Stimulated activated CD4-positive, alpha-beta T cell treated with anti-CD3 and anti-CD28 coated beads, Interleukin-12 subunit alpha, Interleukin-12 subunit beta, amount 100 ng/mL, for 4 hours (primary cell): ENCODE results near the gene AMMECR1L.
"Not testable (repeated sequence)": the region's sequence is repeated elsewhere in the genome, so short reads cannot be mapped to it uniquely, and the experiment has no call there.

Experiments used
- DNase-seq: peaks from one replicate; pipeline ENCODE4 v3.0.0-alpha.2; 2020

AMMECR1L gene

DNA sequence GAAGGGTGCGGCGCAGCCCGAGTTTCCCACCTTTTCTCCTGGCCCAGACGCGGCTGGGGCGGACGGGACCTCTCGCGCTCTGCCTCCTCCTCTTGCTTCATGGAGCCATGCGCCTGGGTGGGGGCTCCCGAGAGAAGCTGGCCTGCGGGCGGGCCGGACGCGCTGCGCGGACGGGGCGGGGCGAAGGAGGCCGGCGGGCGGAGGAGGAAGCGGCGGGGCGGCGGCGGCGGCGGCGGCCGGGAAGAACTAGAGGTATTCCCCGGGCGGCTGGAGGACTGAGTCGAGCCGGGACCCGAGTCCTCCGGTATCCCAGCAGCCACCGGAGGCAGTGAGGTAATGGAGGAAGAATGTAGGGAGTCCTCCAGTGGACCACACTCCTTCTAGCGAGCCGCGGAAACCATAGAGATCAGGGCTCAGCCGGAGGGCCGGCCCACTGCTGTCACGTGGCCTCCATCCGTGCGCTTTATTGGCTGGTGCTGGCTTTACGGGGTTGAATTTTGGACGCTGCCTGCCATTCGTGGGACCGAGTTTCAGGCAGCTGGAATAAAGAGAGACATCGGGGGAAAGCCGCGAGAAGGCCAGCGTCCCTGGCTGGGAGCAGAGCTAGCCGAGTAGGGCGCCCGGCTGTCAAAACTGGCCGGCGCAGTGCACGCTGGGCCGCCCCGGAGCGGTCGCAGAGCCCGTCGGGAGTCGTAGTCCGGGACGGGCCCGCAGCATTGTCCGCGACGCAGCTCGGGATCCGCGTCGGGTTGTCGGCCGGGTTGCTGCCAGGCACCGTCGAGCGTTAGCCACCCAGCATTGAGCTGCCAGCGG is at the start of gene AMMECR1L:
Gene AMMECR1L, minus strand, starts transcription at position 177 of the 813 bp plus-strand sequence. CDS start 11,722 bp downstream, outside the sequence.
- peak; percentile 63 for DNase-seq

DNA sequence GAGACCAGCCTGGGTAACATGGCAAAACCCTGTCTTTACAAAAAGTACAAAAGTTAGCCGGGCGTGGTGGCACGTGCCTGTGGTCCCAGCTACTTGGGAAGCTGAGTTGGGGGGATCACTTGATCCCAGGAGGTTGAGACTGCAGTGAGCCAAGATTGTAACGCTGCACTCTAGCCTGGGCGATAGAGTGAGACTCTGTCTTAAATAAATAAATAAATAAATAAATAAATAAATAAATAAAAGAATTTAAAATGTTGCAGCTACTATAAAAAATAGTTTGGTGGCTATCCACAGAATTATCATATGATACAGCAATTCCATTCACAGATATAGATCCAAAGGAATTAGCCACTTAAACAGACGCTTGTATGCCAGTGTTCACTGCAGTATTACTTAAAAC is 49.6 kb upstream of the AMMECR1L start:
- DNase-seq = no peak

GRCh38 chr2:127932199-127932876 is 46.6 kb upstream of the AMMECR1L start:
- DNase-seq = no peak

DNA sequence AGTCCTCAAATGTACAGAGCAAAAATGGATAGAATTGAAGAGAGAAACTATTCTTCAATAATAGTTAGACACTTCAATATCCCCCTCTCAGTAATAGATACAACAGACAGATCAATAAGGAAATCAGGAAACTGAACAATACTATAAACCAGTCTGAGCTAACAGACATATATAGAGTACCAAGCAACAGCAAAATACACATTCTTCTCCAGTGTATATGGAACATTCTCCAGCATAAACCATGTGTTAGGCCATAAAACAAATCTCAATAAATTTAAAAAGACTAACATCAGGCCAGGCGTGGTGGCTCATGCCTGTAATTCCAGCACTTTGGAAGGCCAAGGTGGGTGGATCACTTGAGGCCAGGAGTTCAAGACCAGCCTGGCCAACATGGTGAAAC is 43.7 kb upstream of the AMMECR1L start:
- DNase-seq = no peak

DNA sequence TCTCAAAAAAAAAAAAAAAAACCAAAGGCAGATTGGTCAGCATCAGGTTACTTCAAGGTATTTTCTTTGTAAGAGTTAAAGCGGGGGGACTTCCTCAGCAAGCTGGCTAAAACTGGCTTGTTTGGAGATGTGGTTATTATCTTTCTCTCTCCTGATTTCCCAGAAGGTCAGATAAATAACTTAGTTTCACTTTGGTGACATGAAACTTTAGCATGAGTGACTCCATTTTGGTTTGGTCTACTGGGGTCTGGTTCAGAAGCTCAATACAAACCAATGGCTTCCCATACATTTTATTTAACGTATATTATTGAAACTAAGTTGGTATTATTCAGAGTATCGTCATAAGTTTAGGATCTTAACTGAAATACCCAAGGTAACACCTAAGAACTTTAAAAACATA is 41.6 kb upstream of the AMMECR1L start:
- DNase-seq = no peak

DNA sequence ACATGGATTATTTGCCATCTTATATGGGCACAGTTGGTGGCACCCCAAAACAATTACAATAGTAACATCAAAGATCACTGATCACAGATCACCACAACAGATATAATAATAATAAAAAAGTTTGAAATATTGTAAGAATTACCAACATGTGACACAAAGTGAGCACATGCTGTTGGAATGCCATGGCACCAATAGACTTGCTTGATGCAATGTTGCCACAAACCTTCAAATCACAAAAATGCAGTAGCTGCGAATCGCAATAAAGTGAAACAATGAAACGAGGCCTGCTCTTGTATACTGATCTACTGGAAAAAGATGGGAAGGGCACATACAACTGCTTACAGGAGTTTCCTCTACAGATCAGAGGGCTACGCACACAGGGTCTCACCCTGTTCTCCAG is 32.2 kb upstream of the AMMECR1L start:
- no peak for DNase-seq

GRCh38 chr2:127913808-127914457 is 28.2 kb upstream of the AMMECR1L start:
- no peak for DNase-seq

GRCh38 chr2:127911737-127912136 is 26.0 kb upstream of the AMMECR1L start:
- DNase-seq = no peak

DNA sequence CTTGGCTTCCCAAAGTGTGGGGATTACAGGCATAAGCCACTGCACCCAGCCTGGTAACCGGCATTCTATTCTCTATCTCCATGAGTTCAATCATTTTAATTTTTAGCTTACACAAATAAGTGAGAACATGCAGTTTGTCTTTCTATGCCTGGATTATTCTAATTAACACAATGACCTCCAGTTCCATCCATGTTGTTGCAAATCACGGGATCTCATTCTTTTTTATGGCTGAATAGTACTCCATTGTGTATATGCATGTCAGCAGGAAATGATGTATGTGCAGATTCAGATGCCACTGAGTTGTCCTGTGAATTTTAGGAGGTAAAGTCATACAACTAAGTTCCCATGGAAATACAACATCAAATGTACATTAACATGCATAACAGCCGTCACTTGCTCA is 24.7 kb upstream of the AMMECR1L start:
- no peak for DNase-seq

DNA sequence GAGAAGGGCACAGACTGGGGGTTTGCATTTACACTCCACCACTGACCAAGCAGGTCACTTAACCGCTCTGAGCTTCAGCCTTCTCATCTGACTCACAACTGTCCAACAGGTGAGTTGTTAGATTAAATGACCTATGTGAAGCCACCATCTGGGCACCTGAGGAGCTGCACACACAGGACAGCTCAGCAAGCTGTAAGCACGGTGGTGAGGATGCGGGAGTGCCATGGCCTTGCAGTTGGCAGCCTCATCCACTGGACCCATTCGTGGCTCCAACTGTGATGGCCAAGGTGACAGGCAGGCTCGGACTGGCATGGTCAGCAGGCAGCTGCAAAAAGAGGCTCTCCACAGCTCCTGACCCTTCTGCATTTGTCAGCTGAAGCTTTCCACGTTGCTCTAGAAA is 23.3 kb upstream of the AMMECR1L start:
- DNase-seq = no peak

DNA sequence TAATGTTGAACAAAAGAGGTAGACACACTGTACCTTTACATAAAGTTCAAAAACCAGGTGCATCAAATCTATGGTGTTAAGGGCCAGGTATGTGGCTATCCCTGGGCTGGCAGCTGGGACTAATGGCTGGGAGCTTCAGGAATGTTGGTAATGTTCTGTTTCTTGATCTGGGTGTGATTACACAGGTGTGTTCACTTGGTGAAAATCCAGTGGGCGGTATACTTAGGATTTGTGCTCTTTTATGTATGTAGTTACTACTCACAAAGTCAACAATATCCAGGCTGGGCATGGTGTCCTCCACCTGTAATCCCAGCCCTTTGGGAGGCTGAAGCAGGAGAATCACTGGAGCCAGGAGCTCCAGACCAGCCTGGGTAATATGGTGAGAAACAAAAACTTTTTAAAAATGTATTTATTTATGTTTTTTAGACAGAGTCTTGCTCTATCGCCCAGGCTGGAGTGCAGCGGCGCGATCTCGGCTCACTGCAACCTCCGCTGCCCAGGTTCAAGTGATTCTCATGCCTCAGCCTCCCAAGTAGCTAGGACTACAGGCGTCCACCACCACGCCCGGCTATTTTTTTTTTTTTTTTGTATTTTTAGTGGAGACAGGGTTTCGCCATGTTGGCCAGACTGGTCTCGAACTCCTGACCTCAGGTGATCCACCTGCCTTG is 22.1 kb upstream of the AMMECR1L start:
- DNase-seq = not testable (repeated sequence)

DNA sequence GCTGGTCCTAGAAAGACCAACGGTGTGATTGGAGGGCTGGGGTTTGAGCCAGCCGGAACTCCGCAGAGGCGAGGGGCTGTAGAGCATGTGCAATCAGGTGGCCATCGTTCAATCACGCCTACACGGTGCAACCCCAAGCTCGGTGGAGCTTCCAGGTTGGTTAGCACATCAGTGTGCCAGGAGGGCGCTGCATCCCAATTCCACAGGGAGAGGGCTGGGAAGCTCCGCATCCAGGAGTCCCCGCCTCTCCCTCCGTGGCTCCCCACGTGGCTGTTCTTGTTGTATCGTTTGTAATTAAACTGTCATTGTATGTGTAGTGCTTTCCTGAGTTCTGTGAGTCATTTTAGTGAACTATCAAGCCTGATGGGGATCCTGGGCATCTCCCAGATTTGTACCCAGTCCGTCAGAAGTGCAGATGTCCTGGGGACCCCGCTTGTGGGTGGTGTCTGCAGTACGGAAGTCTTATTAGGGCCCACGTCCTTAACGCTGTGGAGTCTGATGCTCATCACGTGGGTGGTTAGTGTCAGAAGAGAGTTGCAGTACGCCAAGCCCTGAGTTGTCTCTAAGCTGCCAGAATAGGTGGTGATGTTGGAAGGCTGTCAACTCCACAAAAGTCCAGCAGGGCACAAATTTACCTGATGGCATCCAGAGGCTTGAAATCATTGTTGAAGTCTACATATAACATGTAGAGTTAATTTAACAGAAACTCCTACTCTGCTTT is 20.6 kb upstream of the AMMECR1L start:
- no peak for DNase-seq

DNA sequence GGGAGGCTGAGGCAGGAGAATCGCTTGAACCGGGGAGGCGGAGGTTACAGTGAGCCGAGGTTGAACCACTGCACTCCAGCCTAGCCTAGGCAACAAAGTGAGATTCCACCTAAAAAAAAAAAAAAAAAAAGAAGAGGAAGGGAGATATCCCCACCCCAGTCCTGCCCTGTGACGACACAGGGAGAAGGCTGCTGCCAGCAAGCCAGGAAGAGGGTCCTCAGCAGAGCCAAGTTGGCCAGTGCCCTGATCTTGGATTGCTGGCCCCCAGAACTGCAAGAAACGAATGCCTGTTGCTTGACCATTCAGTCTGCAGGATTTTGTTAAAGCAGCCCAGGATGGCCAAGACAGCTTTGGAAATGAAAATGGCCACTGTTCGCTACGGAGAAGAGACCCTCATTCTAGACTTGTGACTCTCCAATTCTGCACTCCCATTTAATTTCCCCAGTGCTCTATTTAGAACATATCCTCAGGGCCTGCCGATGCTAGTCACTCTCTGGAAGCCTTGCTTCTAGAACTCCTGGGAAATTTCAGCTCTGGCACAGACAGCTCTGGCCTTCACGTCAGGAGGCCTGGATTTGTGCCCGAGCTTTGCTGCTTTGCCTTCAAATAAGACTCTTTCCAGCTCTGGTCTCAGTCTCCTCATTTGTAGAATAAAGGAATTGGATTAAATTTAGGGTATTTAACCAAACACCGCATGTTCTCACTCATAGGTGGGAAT is 15.7 kb upstream of the AMMECR1L start:
- DNase-seq = no peak

GRCh38 chr2:127897531-127898211 is 11.9 kb upstream of the AMMECR1L start:
- DNase-seq = no peak

GRCh38 chr2:127893494-127893893 is 7.7 kb upstream of the AMMECR1L start:
- no peak for DNase-seq

DNA sequence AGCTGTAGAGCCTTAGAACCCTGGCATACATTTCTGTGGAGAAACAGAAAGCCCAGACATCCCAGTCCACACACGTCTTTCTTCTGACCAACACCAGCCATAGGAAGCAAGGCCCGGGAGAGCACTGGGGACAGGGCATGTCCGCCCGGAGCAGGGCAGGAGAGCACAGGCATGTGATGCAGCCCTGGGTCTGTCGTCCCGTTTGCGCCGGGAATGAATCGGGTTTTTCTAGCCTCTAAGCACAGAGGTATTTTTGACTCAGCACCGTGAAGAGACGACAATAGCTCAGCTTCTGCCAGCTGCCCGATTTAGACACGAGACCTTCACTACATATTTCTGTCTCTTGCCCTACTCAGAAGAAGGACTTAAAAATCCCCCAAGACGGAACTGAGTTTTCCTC is 7.3 kb upstream of the AMMECR1L start:
- DNase-seq = no peak

GRCh38 chr2:127891811-127892210 is 6.1 kb upstream of the AMMECR1L start:
- DNase-seq = no peak

DNA sequence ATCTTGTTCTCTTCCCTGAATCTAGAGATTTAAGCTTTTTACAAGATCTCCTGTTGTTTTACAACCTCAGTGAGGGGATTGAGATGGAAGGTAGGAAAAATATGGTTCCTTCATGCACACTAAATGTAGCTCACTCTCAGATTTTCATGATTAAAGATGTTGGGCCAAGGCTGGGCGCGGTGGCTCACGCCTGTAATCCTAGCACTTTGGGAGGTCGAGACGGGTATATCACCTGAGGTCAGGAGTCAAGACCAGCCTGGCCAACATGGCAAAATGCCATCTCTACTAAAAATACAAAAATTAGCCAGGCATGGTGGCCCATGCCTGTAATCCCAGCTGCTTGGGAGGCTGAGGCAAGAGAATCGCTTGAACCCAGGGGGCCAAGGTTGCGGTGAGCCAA is 5.0 kb upstream of the AMMECR1L start:
- not testable (repeated sequence) for DNase-seq

- no peak for DNase-seq
These were observed 3.0 kb upstream of the AMMECR1L start for GRCh38 chr2:127888772-127889171.

DNA sequence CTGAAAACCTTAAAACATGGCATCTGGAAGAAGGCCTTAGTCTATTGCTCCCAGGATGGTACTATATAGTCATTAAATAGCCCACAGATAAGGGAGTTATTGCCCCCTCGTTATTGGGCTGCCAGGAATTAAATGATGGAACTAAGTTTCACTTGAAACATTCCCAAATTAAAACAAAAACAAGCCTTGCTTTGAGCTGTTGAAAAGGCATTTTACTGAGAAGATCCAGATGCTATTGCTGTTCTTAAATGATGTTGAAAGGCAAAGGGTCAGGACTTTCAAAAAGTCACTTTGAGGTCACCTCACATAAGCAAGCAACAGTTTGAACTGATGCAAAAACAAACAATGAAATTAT is 2.0 kb upstream of the AMMECR1L start:
- no peak for DNase-seq

GRCh38 chr2:127887082-127887775 is 1.5 kb upstream of the AMMECR1L start:
- no peak for DNase-seq
